Mucosa of stomach (tissue), 1 donor: Measurements from ENCODE around the gene TSC1.

Source experiments
- H3K27me3 ChIP-seq: one replicate; pipeline ENCODE4 v1.7.0; 2013; ENCODE audit warnings: mild to moderate bottlenecking, low read length; ENCODE audit not compliant: control insufficient read depth, insufficient read depth
- H3K36me3 ChIP-seq: one replicate; pipeline ENCODE4 v1.7.0; 2013; ENCODE audit warnings: low read length; ENCODE audit not compliant: control insufficient read depth, insufficient read depth
- H3K4me1 ChIP-seq: one replicate; pipeline ENCODE4 v1.7.0; 2013; ENCODE audit warnings: mild to moderate bottlenecking, low read length; ENCODE audit not compliant: control insufficient read depth, insufficient read depth
- H3K4me3 ChIP-seq: one replicate; pipeline ENCODE4 v1.7.0; 2013; ENCODE audit warnings: low read length
- H3K9ac ChIP-seq: one replicate; pipeline ENCODE4 v1.7.0; 2013; ENCODE audit warnings: mild to moderate bottlenecking, low read length, moderate library complexity
- H3K9me3 ChIP-seq: one replicate; pipeline ENCODE4 v1.7.0; 2013; ENCODE audit warnings: mild to moderate bottlenecking, low read length, moderate library complexity; ENCODE audit not compliant: control insufficient read depth
- donor health status: Pancreatic carcinoma.

TSC1 gene

GRCh38 chr9:132914924-132915323, 29.5 kb downstream of the TSC1 start:
- Histone ChIP-seq H3K9ac (no peak overlapping the region), H3K27me3 (no peaks in the 10 kb centered on the region), H3K9me3 (no peaks in the 10 kb centered on the region), H3K36me3 (peaks cover 7% of the 10 kb centered on the region), H3K4me1 (no peaks in the 10 kb centered on the region), H3K4me3 (no peak overlapping the region)

- Histone ChIP-seq H3K36me3 (peaks cover 7% of the 10 kb centered on the region), H3K4me3 (no peak overlapping the region), H3K9me3 (no peaks in the 10 kb centered on the region), H3K4me1 (no peaks in the 10 kb centered on the region), H3K9ac (no peak overlapping the region), H3K27me3 (no peaks in the 10 kb centered on the region)
Observed at GRCh38 chr9:132912131-132912530, 32.3 kb downstream of the TSC1 start.

DNA sequence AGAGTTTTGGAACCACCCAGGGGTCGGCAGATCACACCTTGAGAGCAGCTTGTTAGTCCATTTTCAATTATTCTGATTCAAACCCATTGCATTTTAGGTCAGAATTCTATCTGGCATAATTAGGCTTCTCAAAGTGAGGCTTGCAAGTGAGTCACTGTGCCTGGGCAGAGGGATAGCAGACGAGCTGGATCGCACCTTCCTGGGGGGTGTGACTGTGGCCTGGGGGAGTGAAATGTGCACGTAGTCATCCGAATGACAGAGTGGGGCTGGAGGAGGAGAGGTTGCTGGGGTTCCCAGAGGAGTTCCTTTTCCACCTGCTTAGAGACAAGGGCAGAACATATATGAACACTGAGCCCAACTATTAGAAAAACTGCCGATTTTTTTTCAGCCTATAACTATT, 34.0 kb downstream of the TSC1 start:
- no peaks in the 10 kb centered on the region for H3K27me3 ChIP-seq
- no peaks in the 10 kb centered on the region for H3K4me1 ChIP-seq
- H3K4me3 ChIP-seq: no peak overlapping the region
- H3K9ac ChIP-seq: no peak overlapping the region
- no peaks in the 10 kb centered on the region for H3K9me3 ChIP-seq
- peaks cover 12% of the 10 kb centered on the region for H3K36me3 ChIP-seq

- H3K4me3 ChIP-seq: no peak overlapping the region
- no peaks in the 10 kb centered on the region for H3K27me3 ChIP-seq
- H3K36me3 ChIP-seq: peaks cover 12% of the 10 kb centered on the region
- no peaks in the 10 kb centered on the region for H3K9me3 ChIP-seq
- no peaks in the 10 kb centered on the region for H3K4me1 ChIP-seq
- H3K9ac ChIP-seq: no peak overlapping the region
Observed at GRCh38 chr9:132909311-132909710, 35.1 kb downstream of the TSC1 start.

DNA sequence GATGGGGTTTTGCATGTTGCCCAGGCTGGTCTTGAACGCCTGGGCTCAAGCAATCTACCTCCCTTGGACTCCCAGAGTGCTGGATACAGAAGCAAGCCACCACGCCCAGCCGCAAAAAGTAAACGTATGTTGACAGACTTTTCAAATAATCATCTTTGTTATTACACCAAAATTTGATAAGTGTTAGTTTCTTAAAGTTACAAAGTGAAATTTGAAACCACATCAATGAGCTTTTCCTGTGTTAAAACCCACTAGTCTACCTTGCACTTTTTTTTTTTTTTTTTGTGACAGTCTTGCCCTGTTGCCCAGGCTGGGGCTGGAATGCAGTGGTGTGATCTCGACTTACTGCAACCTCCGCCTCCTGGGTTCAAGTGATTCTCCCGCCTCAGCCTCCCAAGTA, 35.8 kb downstream of the TSC1 start:
- Histone ChIP-seq H3K9me3 (no peaks in the 10 kb centered on the region), H3K36me3 (peaks cover 12% of the 10 kb centered on the region), H3K4me3 (no peak overlapping the region), H3K9ac (no peak overlapping the region), H3K27me3 (no peaks in the 10 kb centered on the region), H3K4me1 (no peaks in the 10 kb centered on the region)

- Histone ChIP-seq H3K36me3 (peaks cover 9% of the 10 kb centered on the region), H3K4me1 (no peaks in the 10 kb centered on the region), H3K27me3 (no peaks in the 10 kb centered on the region), H3K4me3 (no peak overlapping the region), H3K9ac (no peak overlapping the region), H3K9me3 (no peaks in the 10 kb centered on the region)
Observed at GRCh38 chr9:132905726-132906125, 38.7 kb downstream of the TSC1 start.

DNA sequence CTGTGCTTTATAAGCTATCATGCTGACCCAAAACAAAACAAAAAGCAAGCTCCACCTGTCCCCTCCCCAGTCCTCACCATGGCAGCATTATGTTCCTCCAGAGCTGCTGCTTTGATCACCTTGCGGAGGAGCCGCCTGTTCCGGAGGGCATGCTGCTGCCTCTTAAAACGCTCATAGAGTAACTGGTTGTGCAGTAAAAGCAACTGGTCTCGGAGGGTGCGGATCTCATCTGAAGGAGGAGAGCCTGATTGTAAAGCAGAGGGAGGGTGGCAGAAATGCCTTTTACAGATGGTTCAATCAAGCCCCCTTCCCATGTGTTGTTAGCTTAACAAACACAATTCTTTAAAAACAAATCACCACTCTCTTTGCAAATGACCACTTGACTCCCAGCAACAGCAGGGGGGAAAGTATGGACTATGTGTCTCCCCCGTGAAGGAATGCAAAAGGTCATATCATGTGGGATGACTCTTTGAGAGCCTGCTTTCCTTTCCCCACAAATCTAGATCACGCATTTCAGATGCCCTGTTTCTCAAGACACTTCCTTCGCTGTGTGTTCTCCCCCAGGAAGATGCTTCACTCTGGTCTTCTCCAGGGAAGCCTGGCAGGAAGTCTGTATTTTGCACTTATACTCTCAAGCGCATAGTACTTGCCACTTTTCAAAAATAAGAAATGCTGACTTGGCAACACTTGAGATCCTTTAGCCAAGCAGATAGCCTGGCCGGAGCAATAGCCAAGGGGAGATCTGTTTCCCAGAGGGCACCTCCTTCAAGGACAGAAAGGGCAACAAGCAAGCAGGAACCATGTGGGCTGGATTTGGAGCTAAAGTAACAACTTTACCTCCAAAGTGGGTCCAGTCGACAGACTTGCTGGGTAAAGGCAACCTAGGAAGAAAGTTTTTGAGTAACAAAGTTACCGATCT, 40.6 kb downstream of the TSC1 start:
- Histone ChIP-seq H3K9me3 (no peaks in the 10 kb centered on the region), H3K4me3 (no peak overlapping the region), H3K9ac (no peak overlapping the region), H3K36me3 (peaks cover 5% of the 10 kb centered on the region), H3K4me1 (no peaks in the 10 kb centered on the region), H3K27me3 (no peaks in the 10 kb centered on the region)

DNA sequence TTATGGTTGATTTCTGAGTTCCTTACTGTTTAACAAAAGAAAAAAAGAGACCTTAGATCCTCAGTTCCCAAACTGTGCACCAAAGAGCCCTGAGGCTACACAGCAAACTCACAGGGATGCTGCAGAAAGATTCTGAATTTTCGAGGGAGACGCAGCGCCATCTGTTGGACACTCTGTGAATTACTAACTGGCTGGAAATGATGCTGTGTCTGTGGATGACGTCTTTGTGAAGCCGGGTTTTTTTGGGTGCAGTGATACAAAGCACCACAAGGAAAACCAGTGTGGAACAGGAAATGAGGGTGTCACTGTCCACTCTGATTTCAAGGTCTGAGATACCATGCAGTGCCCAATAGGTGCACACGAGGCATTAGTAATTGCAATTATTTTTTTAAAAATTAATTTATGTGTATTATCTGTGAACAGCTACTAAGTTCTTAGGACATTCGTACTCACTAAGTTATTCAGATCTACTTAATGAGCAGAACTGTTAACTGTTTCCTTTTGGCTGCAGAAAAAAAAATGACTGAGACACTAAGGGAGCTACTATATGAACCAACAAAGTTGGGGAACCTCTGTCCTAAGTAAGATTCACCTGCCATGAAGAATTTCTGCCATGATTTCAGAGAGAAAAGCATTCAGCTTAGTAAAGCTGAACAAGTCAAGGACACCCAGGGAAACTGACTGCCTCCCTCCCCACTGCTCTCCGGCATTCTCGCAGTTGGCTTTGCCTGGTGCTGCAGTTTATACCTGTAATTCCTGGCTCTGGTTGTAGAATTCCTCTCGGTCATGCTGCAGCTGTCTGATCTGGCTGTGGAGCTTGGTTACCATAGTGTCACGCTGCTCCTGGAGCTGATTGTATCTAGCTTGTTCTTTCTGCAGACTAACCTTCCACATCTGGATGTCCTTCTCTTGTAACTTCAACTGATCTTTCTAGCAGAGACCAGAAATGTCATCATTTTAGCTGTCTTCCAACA, 42.3 kb downstream of the TSC1 start:
- no peaks in the 10 kb centered on the region for H3K9me3 ChIP-seq
- no peak overlapping the region for H3K9ac ChIP-seq
- H3K36me3 ChIP-seq: peaks cover 6% of the 10 kb centered on the region
- H3K4me1 ChIP-seq: no peaks in the 10 kb centered on the region
- H3K27me3 ChIP-seq: no peaks in the 10 kb centered on the region
- no peak overlapping the region for H3K4me3 ChIP-seq

DNA sequence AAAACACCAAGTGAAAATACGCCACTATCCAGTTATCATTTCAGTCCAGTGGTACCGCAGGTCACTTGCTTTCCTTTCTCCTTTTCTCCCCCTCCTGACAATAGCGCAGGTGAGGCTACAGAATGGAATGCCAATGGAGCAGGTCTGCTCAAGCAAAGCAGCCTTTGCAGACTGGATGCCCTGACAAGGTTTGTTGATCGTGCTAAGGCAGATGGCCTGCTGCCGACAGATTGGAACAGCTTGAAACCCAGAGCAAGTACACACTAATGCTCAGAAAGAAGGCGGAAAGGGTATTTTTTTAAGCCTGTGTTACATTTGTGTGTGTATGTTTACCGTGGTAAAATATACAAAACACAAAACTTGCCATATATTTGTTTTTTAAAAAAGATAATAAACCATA, 46.4 kb downstream of the TSC1 start:
- H3K27me3 ChIP-seq: no peaks in the 10 kb centered on the region
- no peak overlapping the region for H3K9ac ChIP-seq
- H3K4me3 ChIP-seq: no peak overlapping the region
- peaks cover 11% of the 10 kb centered on the region for H3K36me3 ChIP-seq
- H3K9me3 ChIP-seq: no peaks in the 10 kb centered on the region
- peaks cover 18% of the 10 kb centered on the region for H3K4me1 ChIP-seq

GRCh38 chr9:132896906-132897305, 47.5 kb downstream of the TSC1 start:
- H3K27me3 ChIP-seq: no peaks in the 10 kb centered on the region
- H3K4me1 ChIP-seq: peaks cover 18% of the 10 kb centered on the region
- H3K36me3 ChIP-seq: peaks cover 11% of the 10 kb centered on the region
- no peak overlapping the region for H3K4me3 ChIP-seq
- H3K9me3 ChIP-seq: no peaks in the 10 kb centered on the region
- no peak overlapping the region for H3K9ac ChIP-seq

DNA sequence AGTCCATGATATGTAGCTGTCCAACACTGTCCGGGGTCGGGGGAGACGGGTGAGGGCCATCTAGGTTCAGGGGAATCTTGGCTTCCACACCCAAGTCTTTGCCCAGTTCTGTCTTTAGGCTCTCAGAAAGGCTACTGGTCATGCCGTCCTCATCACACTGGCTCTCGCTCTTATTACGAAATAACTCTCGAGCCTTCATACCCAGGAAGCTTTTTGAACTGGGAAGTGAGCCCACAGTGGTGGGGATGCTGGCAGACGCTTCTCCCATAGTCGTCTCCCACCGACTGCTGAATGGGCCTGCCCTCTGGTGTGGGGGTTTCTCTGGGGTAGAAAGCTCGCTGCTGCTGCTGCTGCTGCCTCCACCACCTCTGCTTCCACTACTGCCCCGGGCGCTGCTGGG, 48.2 kb downstream of the TSC1 start:
- H3K36me3 ChIP-seq: peaks cover 11% of the 10 kb centered on the region
- peaks cover 18% of the 10 kb centered on the region for H3K4me1 ChIP-seq
- no peak overlapping the region for H3K4me3 ChIP-seq
- no peak overlapping the region for H3K9ac ChIP-seq
- H3K9me3 ChIP-seq: no peaks in the 10 kb centered on the region
- no peaks in the 10 kb centered on the region for H3K27me3 ChIP-seq
